Neural crest cell (in vitro differentiated cells): ENCODE data around the gene PTTG1. TPM values are rescaled to one million over a fixed set of nuclear protein-coding genes. Genes with fewer than 3 reads are reported as not detected.

Experiments
- DNase-seq: peaks from one replicate; pipeline ENCODE4 v3.0.0; 2021; ENCODE audit warnings: low read depth, mixed read lengths, low spot score
- H3K27ac Mint-ChIP-seq: one replicate; pipeline ENCODE4 v1.8.0; 2021; ENCODE audit warnings: mild to moderate bottlenecking, mixed read lengths; ENCODE audit not compliant: unreplicated experiment
- H3K27me3 Mint-ChIP-seq: 2 replicates; pipeline ENCODE4 v1.8.0; 2021; ENCODE audit warnings: low read depth, mild to moderate bottlenecking, mixed read lengths
- H3K36me3 Mint-ChIP-seq: 2 replicates; pipeline ENCODE4 v1.8.0; 2021; ENCODE audit warnings: low read depth, mild to moderate bottlenecking, mixed read lengths
- H3K4me1 Mint-ChIP-seq: 2 replicates; pipeline ENCODE4 v1.8.0; 2021; ENCODE audit warnings: mixed read lengths
- H3K4me3 Mint-ChIP-seq: one replicate; pipeline ENCODE4 v1.8.0; 2021; ENCODE audit warnings: mild to moderate bottlenecking, mixed read lengths
- H3K9me3 Mint-ChIP-seq: 2 replicates; pipeline ENCODE4 v1.8.0; 2021; ENCODE audit warnings: mixed read lengths
- microRNA-seq: library from miRNA; unstranded; fragments of <30 nt; microRNA quantifications from one replicate; pipeline ENCODE4, GENCODE V29; 2020
- total RNA-seq: library from RNA; stranded (reverse); gene quantifications from 2 replicates; pipeline ENCODE4 v1.2.1, GENCODE V29; 2021
- TF ChIP-seq, protein P1 (sequence below): fragments of 200-600 bp; sonication (generic); conservative IDR thresholded peaks from 2 replicates; pipeline ENCODE4 v1.5.0; 2021; ENCODE audit warnings: antibody characterized with exemption, mild to moderate bottlenecking

The PTTG1 gene
- total RNA-seq, 1 donor from 2014 or later, result 157 TPM

GRCh38 chr5:160473681-160474080 lies 52.0 kb downstream of the PTTG1 start:
- Mint-ChIP-seq H3K9me3 (no peaks in the 10 kb centered on the region), H3K27me3 (no peaks in the 10 kb centered on the region), H3K27ac (no peak overlapping the region), H3K4me3 (no peak overlapping the region), H3K4me1 (peaks cover 3% of the 10 kb centered on the region), H3K36me3 (no peaks in the 10 kb centered on the region)
- DNase-seq, result no peak
- TF ChIP-seq, protein P1, sequence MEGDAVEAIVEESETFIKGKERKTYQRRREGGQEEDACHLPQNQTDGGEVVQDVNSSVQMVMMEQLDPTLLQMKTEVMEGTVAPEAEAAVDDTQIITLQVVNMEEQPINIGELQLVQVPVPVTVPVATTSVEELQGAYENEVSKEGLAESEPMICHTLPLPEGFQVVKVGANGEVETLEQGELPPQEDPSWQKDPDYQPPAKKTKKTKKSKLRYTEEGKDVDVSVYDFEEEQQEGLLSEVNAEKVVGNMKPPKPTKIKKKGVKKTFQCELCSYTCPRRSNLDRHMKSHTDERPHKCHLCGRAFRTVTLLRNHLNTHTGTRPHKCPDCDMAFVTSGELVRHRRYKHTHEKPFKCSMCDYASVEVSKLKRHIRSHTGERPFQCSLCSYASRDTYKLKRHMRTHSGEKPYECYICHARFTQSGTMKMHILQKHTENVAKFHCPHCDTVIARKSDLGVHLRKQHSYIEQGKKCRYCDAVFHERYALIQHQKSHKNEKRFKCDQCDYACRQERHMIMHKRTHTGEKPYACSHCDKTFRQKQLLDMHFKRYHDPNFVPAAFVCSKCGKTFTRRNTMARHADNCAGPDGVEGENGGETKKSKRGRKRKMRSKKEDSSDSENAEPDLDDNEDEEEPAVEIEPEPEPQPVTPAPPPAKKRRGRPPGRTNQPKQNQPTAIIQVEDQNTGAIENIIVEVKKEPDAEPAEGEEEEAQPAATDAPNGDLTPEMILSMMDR, result no peak

- DNase-seq, result no peak
- TF ChIP-seq, protein P1, result no peak
- Mint-ChIP-seq H3K27ac (no peak overlapping the region), H3K36me3 (no peaks in the 10 kb centered on the region), H3K27me3 (no peaks in the 10 kb centered on the region), H3K4me1 (peaks cover 3% of the 10 kb centered on the region), H3K9me3 (no peaks in the 10 kb centered on the region), H3K4me3 (no peak overlapping the region)
Measured at GRCh38 chr5:160474084-160474483, 52.4 kb downstream of the PTTG1 start.

DNA sequence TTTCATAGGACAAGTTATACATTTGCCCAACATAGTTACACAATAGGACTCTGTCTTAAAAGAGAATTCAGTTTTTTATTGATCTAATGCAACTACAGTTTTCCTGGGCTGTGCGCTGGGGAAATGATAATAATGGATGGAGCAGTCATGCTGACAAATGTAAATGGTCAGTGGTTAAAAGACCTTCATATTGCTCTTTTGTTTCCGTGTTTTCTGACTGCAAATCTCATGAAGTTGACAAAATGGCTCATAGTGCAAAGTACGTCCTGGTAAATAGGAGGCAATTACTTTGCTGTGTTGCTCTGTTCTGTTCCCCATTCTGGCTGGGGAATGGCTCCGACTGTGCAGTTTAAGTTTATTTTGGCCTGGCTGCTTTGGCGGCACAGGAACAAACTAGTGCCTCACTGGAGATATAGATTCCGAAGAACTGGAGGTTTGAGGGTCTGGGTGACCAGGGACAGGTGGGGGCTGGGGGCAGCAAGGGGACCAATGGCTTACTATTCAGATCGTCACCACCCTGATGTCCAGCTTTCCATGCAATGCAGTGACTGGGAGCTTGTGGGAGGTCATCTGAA lies 54.3 kb downstream of the PTTG1 start:
- Mint-ChIP-seq H3K4me3 (no peak overlapping the region), H3K4me1 (peaks cover 3% of the 10 kb centered on the region), H3K27ac (no peak overlapping the region), H3K9me3 (no peaks in the 10 kb centered on the region), H3K36me3 (no peaks in the 10 kb centered on the region), H3K27me3 (no peaks in the 10 kb centered on the region)
- DNase-seq, result no peak
- TF ChIP-seq, protein P1, result no peak

DNA sequence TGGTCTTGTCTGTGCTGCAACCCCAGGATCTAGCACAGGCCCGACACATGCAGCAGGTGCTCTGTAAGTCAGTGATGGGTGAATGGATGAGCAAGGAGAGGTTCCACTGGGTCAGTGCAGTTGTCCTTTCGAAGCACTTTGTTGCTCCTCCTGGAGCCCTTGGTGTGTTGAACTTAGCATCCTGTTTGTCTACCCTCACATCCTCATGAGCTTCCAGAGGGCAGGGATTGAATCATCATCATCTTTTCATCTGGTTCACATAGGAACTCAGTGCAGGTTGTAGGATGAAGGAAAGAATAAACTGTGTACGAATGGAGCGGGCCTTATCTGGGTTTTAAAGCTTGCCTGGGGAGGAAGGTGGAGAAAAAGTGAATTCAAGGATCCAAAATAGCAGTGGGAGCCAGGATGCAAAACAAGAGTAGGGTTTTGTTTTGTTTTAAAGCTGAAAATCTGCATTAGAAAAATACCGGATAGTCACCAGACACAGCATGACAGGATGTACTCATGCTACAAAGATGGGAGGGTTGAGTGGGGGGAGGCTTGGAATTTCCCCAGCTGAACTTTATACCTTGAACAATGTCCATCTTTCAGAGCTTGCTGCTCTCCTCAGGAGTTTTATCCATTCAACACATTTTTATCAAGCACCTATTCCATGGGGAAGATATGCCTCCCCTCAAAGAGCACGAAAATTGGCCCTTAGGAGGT lies 55.8 kb downstream of the PTTG1 start:
- Mint-ChIP-seq H3K4me1 (peaks cover 3% of the 10 kb centered on the region), H3K36me3 (no peaks in the 10 kb centered on the region), H3K27ac (no peak overlapping the region), H3K9me3 (no peaks in the 10 kb centered on the region), H3K4me3 (no peak overlapping the region), H3K27me3 (no peaks in the 10 kb centered on the region)
- DNase-seq, result no peak
- TF ChIP-seq, protein P1, result no peak

GRCh38 chr5:160478163-160478562 lies 56.5 kb downstream of the PTTG1 start:
- Mint-ChIP-seq H3K36me3 (no peaks in the 10 kb centered on the region), H3K27ac (no peak overlapping the region), H3K27me3 (peaks cover 1% of the 10 kb centered on the region), H3K4me3 (no peak overlapping the region), H3K9me3 (no peaks in the 10 kb centered on the region), H3K4me1 (peaks cover 3% of the 10 kb centered on the region)
- TF ChIP-seq, protein P1, result no peak
- DNase-seq, result no peak

Small RNA genes lying within 50 kb of the gene (microRNA-seq; reads per million reads assigned to microRNA genes)
- not detected for gene MIR3142

Other genes starting within 250 kb of the PTTG1 start
- gene FABP6, start 192.3 kb upstream of the PTTG1 start, total RNA-seq, result 1.3 and 1.5 TPM in 2 replicates
- 28.7 and 29.7 TPM in 2 replicates for gene CCNJL, start 109.3 kb upstream of the PTTG1 start, total RNA-seq
- 0.42 and 0.43 TPM in 2 replicates for gene C1QTNF2, start 51.2 kb upstream of the PTTG1 start, total RNA-seq
- gene FAM200C, start 21.8 kb upstream of the PTTG1 start, total RNA-seq, result 9.1 and 9.6 TPM in 2 replicates
- 26.2 and 27.1 TPM in 2 replicates for gene SLU7, start 2.8 kb upstream of the PTTG1 start, total RNA-seq